HG03175 (cell line): ENCODE data around the gene SSX2IP.
"Not testable (repeated sequence)": the region's sequence is repeated elsewhere in the genome, so short reads cannot be mapped to it uniquely, and the experiment has no call there.

ENCODE experiments used
- ATAC-seq: cut with Tn5 transposase; IDR thresholded peaks from one replicate; pipeline ENCODE4 v1.9.1; 2021; ENCODE audit warnings: mild to moderate bottlenecking, moderate library complexity; ENCODE audit not compliant: unreplicated experiment

SSX2IP gene

GRCh38 chr1:84690397-84691121 is at the start of gene SSX2IP:
SSX2IP (minus strand) TSS chr1:84690461; CDS start chr1:84671219, 19,242 bp downstream.
- peak; percentile 90 for ATAC-seq

- no peak for ATAC-seq
Measured at GRCh38 chr1:84738237-84738636, 48.0 kb upstream of the SSX2IP start.

- no peak for ATAC-seq
Measured at GRCh38 chr1:84737590-84737989, 47.3 kb upstream of the SSX2IP start.

GRCh38 chr1:84736944-84737343 is 46.7 kb upstream of the SSX2IP start:
- no peak for ATAC-seq

- ATAC-seq = no peak
Measured at GRCh38 chr1:84736445-84736844, 46.2 kb upstream of the SSX2IP start.

- no peak for ATAC-seq
Measured at GRCh38 chr1:84735483-84735882, 45.2 kb upstream of the SSX2IP start.

- ATAC-seq = no peak
Measured at GRCh38 chr1:84732520-84732919, 42.3 kb upstream of the SSX2IP start.

- no peak for ATAC-seq
Measured at GRCh38 chr1:84731519-84731918, 41.3 kb upstream of the SSX2IP start.

- not testable (repeated sequence) for ATAC-seq
Measured at GRCh38 chr1:84727711-84728110, 37.5 kb upstream of the SSX2IP start.

- no peak for ATAC-seq
Measured at GRCh38 chr1:84726593-84727499, 36.6 kb upstream of the SSX2IP start.

GRCh38 chr1:84724128-84724860 is 34.0 kb upstream of the SSX2IP start:
- peak; percentile 37 for ATAC-seq

- ATAC-seq = no peak
Measured at GRCh38 chr1:84722794-84723193, 32.5 kb upstream of the SSX2IP start.

- ATAC-seq = not testable (repeated sequence)
Measured at GRCh38 chr1:84721872-84722271, 31.6 kb upstream of the SSX2IP start.

- no peak for ATAC-seq
Measured at GRCh38 chr1:84721152-84721551, 30.9 kb upstream of the SSX2IP start.

GRCh38 chr1:84720221-84720780 is 30.0 kb upstream of the SSX2IP start:
- ATAC-seq = peak; percentile 43

GRCh38 chr1:84719543-84720217 is 29.4 kb upstream of the SSX2IP start:
- ATAC-seq = no peak

- no peak for ATAC-seq
Measured at GRCh38 chr1:84715342-84716019, 25.2 kb upstream of the SSX2IP start.

- no peak for ATAC-seq
Measured at GRCh38 chr1:84712276-84712874, 22.1 kb upstream of the SSX2IP start.

GRCh38 chr1:84711869-84712268 is 21.6 kb upstream of the SSX2IP start:
- ATAC-seq = no peak
